Measurements from ENCODE around the gene ZCCHC4.
A peak's percentile ranks its signal among the peaks of the same experiment; 100 is the strongest.

- TF ChIP-seq ZFP36 (IDR thresholded peaks at IDR 0.05; ENCODE audit: borderline replicate concordance, partially characterized antibody) = no peak
- TF ChIP-seq, protein P1, sequence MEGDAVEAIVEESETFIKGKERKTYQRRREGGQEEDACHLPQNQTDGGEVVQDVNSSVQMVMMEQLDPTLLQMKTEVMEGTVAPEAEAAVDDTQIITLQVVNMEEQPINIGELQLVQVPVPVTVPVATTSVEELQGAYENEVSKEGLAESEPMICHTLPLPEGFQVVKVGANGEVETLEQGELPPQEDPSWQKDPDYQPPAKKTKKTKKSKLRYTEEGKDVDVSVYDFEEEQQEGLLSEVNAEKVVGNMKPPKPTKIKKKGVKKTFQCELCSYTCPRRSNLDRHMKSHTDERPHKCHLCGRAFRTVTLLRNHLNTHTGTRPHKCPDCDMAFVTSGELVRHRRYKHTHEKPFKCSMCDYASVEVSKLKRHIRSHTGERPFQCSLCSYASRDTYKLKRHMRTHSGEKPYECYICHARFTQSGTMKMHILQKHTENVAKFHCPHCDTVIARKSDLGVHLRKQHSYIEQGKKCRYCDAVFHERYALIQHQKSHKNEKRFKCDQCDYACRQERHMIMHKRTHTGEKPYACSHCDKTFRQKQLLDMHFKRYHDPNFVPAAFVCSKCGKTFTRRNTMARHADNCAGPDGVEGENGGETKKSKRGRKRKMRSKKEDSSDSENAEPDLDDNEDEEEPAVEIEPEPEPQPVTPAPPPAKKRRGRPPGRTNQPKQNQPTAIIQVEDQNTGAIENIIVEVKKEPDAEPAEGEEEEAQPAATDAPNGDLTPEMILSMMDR (IDR thresholded peaks at IDR 0.05) = peak; percentile 68
- TF ChIP-seq SMC3 (IDR thresholded peaks at IDR 0.05) = peak; percentile 52
- TF ChIP-seq CHD2 (IDR thresholded peaks at IDR 0.05; ENCODE audit: low read length, partially characterized antibody) = no peak
- no peak for TF ChIP-seq POLR2A (IDR thresholded peaks at IDR 0.05; ENCODE audit: low read length)
- peak; percentile 63 to 75; a peak in 4 of 5 replicates for TF ChIP-seq RAD21 (conservative IDR thresholded peaks at IDR 0.05 in 1 of 2, IDR thresholded peaks at IDR 0.05 in 1 of 2)
These were observed 54.5 kb downstream of the ZCCHC4 start for GRCh38 chr4:25367004-25367621.
